IMR-90 (cell line): ENCODE data around the gene SEC61B. TPM values are rescaled to one million over a fixed set of nuclear protein-coding genes. Genes with fewer than 3 reads are reported as not detected.

ENCODE experiments used
- ATAC-seq: fragments of 200-7000 bp; cut with Tn5 transposase; 2 replicates; pipeline ENCODE4 v1.9.1; 2020; ENCODE audit warnings: low read depth, mild to moderate bottlenecking, moderate library complexity
- BruUV-seq: library from RNA; stranded (reverse); fragments of 400-500 nt; replicated peaks from 2 replicates; lab custom pipeline; 2021; lab: Mats Ljungman, UMichigan
- CTCF ChIA-PET: fragments of 300-600 bp; formaldehyde crosslinking; extraction: SDS; loops from one replicate; lab custom pipeline; 2021; ENCODE audit warnings: antibody characterized with exemption; lab: Yijun Ruan, JAX
- POLR2A ChIA-PET: fragments of 300-600 bp; sonication (Branson Sonifier 250); formaldehyde crosslinking; loops from one replicate; lab custom pipeline; 2022; ENCODE audit warnings: antibody characterized with exemption; ENCODE audit not compliant: unreplicated experiment; lab: Charles Lee
- DNase-seq: peaks from one replicate; pipeline ENCODE4 v3.0.0; 2013
- H2AFZ ChIP-seq: replicated peaks from 2 replicates; pipeline ENCODE3; 2013; ENCODE audit warnings: low read length, mild to moderate bottlenecking; ENCODE audit not compliant: poor library complexity
- H2AK5ac ChIP-seq: 2 replicates; pipeline ENCODE4 v1.6.1; 2013; ENCODE audit warnings: low read depth, low read length, inconsistent platforms
- H2AK9ac ChIP-seq: replicated peaks from 2 replicates; pipeline ENCODE3; 2013; ENCODE audit warnings: mild to moderate bottlenecking, low read depth, low read length, moderate library complexity; ENCODE audit not compliant: poor library complexity
- H2BK120ac ChIP-seq: 2 replicates; pipeline ENCODE4 v1.6.1; 2013; ENCODE audit warnings: low read depth, low read length, inconsistent platforms
- H2BK15ac ChIP-seq: 3 replicates; pipeline ENCODE4 v1.6.1; 2013; ENCODE audit warnings: low read depth, low read length, inconsistent platforms
- H2BK20ac ChIP-seq: 2 replicates; pipeline ENCODE4 v1.6.1; 2013; ENCODE audit warnings: low read depth, mild to moderate bottlenecking, inconsistent platforms, low read length, moderate library complexity
- H2BK5ac ChIP-seq: 2 replicates; pipeline ENCODE4 v1.6.1; 2013; ENCODE audit warnings: mild to moderate bottlenecking, low read depth, low read length, inconsistent platforms; ENCODE audit not compliant: poor library complexity, severe bottlenecking
- H3K14ac ChIP-seq: replicated peaks from 2 replicates; pipeline ENCODE4 v1.6.1; 2013; ENCODE audit warnings: low read depth, low read length, inconsistent platforms
- H3K18ac ChIP-seq: 2 replicates; pipeline ENCODE4 v1.6.1; 2013; ENCODE audit warnings: low read depth, low read length, control low read depth
- H3K23ac ChIP-seq: 2 replicates; pipeline ENCODE4 v1.6.1; 2013; ENCODE audit warnings: low read depth, low read length, inconsistent platforms
- H3K27ac ChIP-seq: 2 replicates; pipeline ENCODE4 v1.5.1; 2013; ENCODE audit warnings: mild to moderate bottlenecking, control low read depth, low read length; ENCODE audit not compliant: insufficient read depth
- H3K27me3 ChIP-seq: 2 replicates; pipeline ENCODE4 v1.6.1; 2013; ENCODE audit warnings: low read length; ENCODE audit not compliant: control insufficient read depth, insufficient read depth
- H3K36me3 ChIP-seq: 2 replicates; pipeline ENCODE4 v1.6.1; 2013; ENCODE audit warnings: low read length, mixed read lengths; ENCODE audit not compliant: control insufficient read depth, insufficient read depth
- H3K4ac ChIP-seq: 2 replicates; pipeline ENCODE4 v1.6.1; 2013; ENCODE audit warnings: low read depth, low read length, inconsistent platforms
- H3K4me1 ChIP-seq: 2 replicates; pipeline ENCODE4 v1.6.1; 2013; ENCODE audit warnings: low read length, mixed read lengths; ENCODE audit not compliant: control insufficient read depth, insufficient read depth
- H3K4me2 ChIP-seq: 2 replicates; pipeline ENCODE4 v1.6.1; 2013; ENCODE audit warnings: low read depth, mild to moderate bottlenecking, control low read depth, low read length, moderate library complexity
- H3K4me3 ChIP-seq: 2 replicates; pipeline ENCODE4 v1.5.1; 2013; ENCODE audit warnings: low read depth, mild to moderate bottlenecking, control low read depth, low read length, moderate library complexity; ENCODE audit not compliant: insufficient read depth
- H3K56ac ChIP-seq: 2 replicates; pipeline ENCODE4 v1.6.1; 2013; ENCODE audit warnings: low read length, inconsistent platforms; ENCODE audit not compliant: insufficient read depth; ENCODE audit errors: extremely low read depth
- H3K79me1 ChIP-seq, 2 experiments: 2 replicates each; pipeline ENCODE4 v1.6.1; 2013; ENCODE audit warnings: low read length in 2 of 2, inconsistent platforms in 1 of 2, low read depth in 1 of 2
- H3K9ac ChIP-seq: 2 replicates; pipeline ENCODE4 v1.6.1; 2013; ENCODE audit warnings: low read depth, low read length, control low read depth
- H3K9me1 ChIP-seq: 2 replicates; pipeline ENCODE4 v1.6.1; 2013; ENCODE audit warnings: low read length, inconsistent platforms; ENCODE audit not compliant: insufficient read depth
- H3K9me3 ChIP-seq: 2 replicates; pipeline ENCODE4 v1.6.1; 2013; ENCODE audit warnings: low read length; ENCODE audit not compliant: control insufficient read depth, insufficient read depth
- H4K20me1 ChIP-seq: 2 replicates; pipeline ENCODE4 v1.6.1; 2013; ENCODE audit warnings: low read length, inconsistent platforms; ENCODE audit not compliant: insufficient read depth
- H4K5ac ChIP-seq: 2 replicates; pipeline ENCODE4 v1.6.1; 2013; ENCODE audit warnings: mild to moderate bottlenecking, low read depth, low read length, control low read depth
- H4K8ac ChIP-seq, 2 experiments: 2 replicates each; pipeline ENCODE4 v1.6.1; 2013; ENCODE audit warnings: low read depth in 2 of 2, low read length in 2 of 2, control low read depth in 1 of 2, inconsistent platforms in 1 of 2
- H4K91ac ChIP-seq: 2 replicates; pipeline ENCODE4 v1.6.1; 2013; ENCODE audit warnings: low read depth, low read length, inconsistent platforms; ENCODE audit not compliant: insufficient read depth
- CHD1 ChIP-seq: IDR thresholded peaks from 2 replicates; pipeline ENCODE4 v1.6.1; 2012; ENCODE audit warnings: low read depth, low read length, improper control_type of control experiment
- MAFK ChIP-seq: IDR thresholded peaks from 2 replicates; pipeline ENCODE4 v1.6.1; 2012; ENCODE audit warnings: low read depth, low read length, improper control_type of control experiment
- MAZ ChIP-seq: IDR thresholded peaks from 2 replicates; pipeline ENCODE4 v1.6.1; 2012; ENCODE audit warnings: low read depth, mild to moderate bottlenecking, low read length, improper control_type of control experiment, moderate library complexity, borderline replicate concordance
- POLR2A ChIP-seq: IDR thresholded peaks from 2 replicates; pipeline ENCODE4 v1.6.1; 2012; ENCODE audit warnings: mild to moderate bottlenecking, low read depth, low read length
- RAD21 ChIP-seq: IDR thresholded peaks from 2 replicates; pipeline ENCODE4 v1.6.1; 2012; ENCODE audit warnings: low read length, improper control_type of control experiment
- RCOR1 ChIP-seq: IDR thresholded peaks from 2 replicates; pipeline ENCODE4 v1.6.1; 2012; ENCODE audit warnings: mild to moderate bottlenecking, low read length, improper control_type of control experiment; ENCODE audit not compliant: insufficient replicate concordance
- USF2 ChIP-seq: fragments of 150-350 bp; IDR thresholded peaks from 2 replicates; pipeline ENCODE4 v1.6.1; 2017; ENCODE audit warnings: mild to moderate bottlenecking, antibody characterized with exemption, low read length, low read depth
- WGBS, 2 experiments: methylation state at CpG; one replicate each; pipeline versions ENCODE4 v1.1.5 to v1.1.7; 2013; ENCODE audit warnings: missing lambda C conversion rate in 2 of 2; ENCODE audit not compliant: insufficient read length in 1 of 2; ENCODE audit errors: extremely low coverage in 2 of 2; 5-methylcytosine and 5-hydroxymethylcytosine counted together
- dilution Hi-C: fragments of 300-500 bp; cut with HindIII; formaldehyde crosslinking; loops from one replicate; pipeline ENCODE4 v1.14.3; 2018; ENCODE audit warnings: low sequenced_read_pairs; ENCODE audit not compliant: unreplicated experiment
- in situ Hi-C: fragments of 300-500 bp; cut with MboI; formaldehyde crosslinking; loops from 3 replicates; pipeline ENCODE4 v1.14.3; 2019; ENCODE audit warnings: low sequenced_read_pairs, inconsistent platforms, mixed read lengths
- intact Hi-C: fragments of 100-400 bp; cut with micrococcal nuclease; formaldehyde crosslinking; loops from 2 replicates; pipeline ENCODE4 v1.10.0; 2022
- polyA plus RNA-seq, 3 experiments: library from polyadenylated mRNA; depleted of rRNA; stranded (reverse); fragments of >200 nt; gene quantifications; 2 replicates each; pipeline ENCODE4 v1.2.3, GENCODE V29; 2012; ENCODE audit warnings: low replicate concordance in 1 of 3
- total RNA-seq: library from RNA; depleted of rRNA; stranded (reverse); fragments of >200 nt; gene quantifications from 2 replicates; pipeline ENCODE4 v1.2.3, GENCODE V29; 2012

SEC61B gene
- total and polyA plus RNA-seq, 2 of the 4 experiments (the other 2 are of a cell fraction) = 180 to 281 TPM

- Histone ChIP-seq H3K27me3 (no peaks in the 10 kb centered on the region), H4K8ac (no peak overlapping the region), H4K5ac (no peak overlapping the region), H2BK120ac (no peak overlapping the region), H3K9me3 (no peaks in the 10 kb centered on the region), H2AFZ (no peak overlapping the region), H3K9me1 (no peaks in the 10 kb centered on the region; the same call in none of the 2 replicates), H3K9ac (no peak overlapping the region), H2BK5ac (no peak overlapping the region), H3K14ac (no peak overlapping the region), H3K4me1 (no peaks in the 10 kb centered on the region), H2BK20ac (no peak overlapping the region), H3K4me3 (no peak overlapping the region), H3K23ac (no peak overlapping the region), H2BK15ac (no peak overlapping the region), H4K91ac (no peak overlapping the region), H4K20me1 (no peaks in the 10 kb centered on the region), H2AK5ac (no peak overlapping the region), H3K18ac (no peak overlapping the region), H3K27ac (no peak overlapping the region), H3K4me2 (no peak overlapping the region), H3K56ac (no peak overlapping the region), H2AK9ac (no peak overlapping the region), H3K79me1 (no peaks in the 10 kb centered on the region), H3K36me3 (no peaks in the 10 kb centered on the region), H3K4ac (no peak overlapping the region)
- in situ Hi-C loops = no loop called here
- TF ChIP-seq POLR2A = no peak
- TF ChIP-seq RAD21 = no peak
- TF ChIP-seq MAZ = no peak
- no peak for TF ChIP-seq CHD1
- no peak for TF ChIP-seq RCOR1
- TF ChIP-seq MAFK = no peak
- TF ChIP-seq USF2 = no peak
- ChIA-PET POLR2A (no interaction called here), CTCF (interaction anchor here (1.5 kb wide), 1 partner anchor 14 kb away, joined by 4 read pairs; no protein-coding TSS in a partner anchor)
- no TSS peak for BruUV-seq
- 100% methylated on average over 1 of the region's 3 CpGs; no CpG with 5 or more reads in 1 of the 2 experiments for WGBS, 2 experiments
- DNase-seq (no peak), ATAC-seq (no peak)
- dilution Hi-C loops = no loop called here
- intact Hi-C loops = no loop called here
These were observed 22.5 kb downstream of the SEC61B start for GRCh38 chr9:99244344-99245260.
